Vagina (tissue), 2 donors: ENCODE measurements around the gene TMEM178A. TPM values are rescaled to one million over a fixed set of nuclear protein-coding genes. Genes with fewer than 3 reads are reported as not detected.

Experiments used
- DNase-seq, 2 donors: peaks; one replicate each; pipeline ENCODE4 v3.0.0-alpha.2; 2017; ENCODE audit errors: extremely low spot score in 2 of 2
- H3K27ac ChIP-seq: fragments of 200-600 bp; sonication (generic); one replicate; pipeline ENCODE4 v1.5.1; 2019
- H3K27me3 ChIP-seq: fragments of 200-600 bp; sonication (generic); one replicate; pipeline ENCODE4 v1.5.1; 2019
- H3K36me3 ChIP-seq, 2 donors: fragments of 200-600 bp; sonication (generic); one replicate each; pipeline ENCODE4 v1.5.1; 2017 to 2019
- H3K4me1 ChIP-seq: fragments of 200-600 bp; sonication (generic); one replicate; pipeline ENCODE4 v1.5.1; 2019
- H3K4me3 ChIP-seq, 2 donors: fragments of 200-600 bp; sonication (generic); 1 replicate in 1 of 2; 2 replicates in 1 of 2; pipeline ENCODE4 v1.5.1; 2016 to 2019
- H3K9me3 ChIP-seq: fragments of 200-600 bp; sonication (generic); one replicate; pipeline ENCODE4 v1.5.1; 2019
- POLR2A ChIP-seq, 2 donors: fragments of 450-650 bp; IDR thresholded peaks; one replicate each; pipeline ENCODE4 v1.6.1; 2017; ENCODE audit warnings: antibody characterized with exemption in 2 of 2, mild to moderate bottlenecking in 2 of 2, moderate library complexity in 2 of 2
- POLR2AphosphoS5 ChIP-seq, 2 donors: sonication (generic); formaldehyde crosslinking; IDR thresholded peaks; one replicate each; pipeline ENCODE4 v1.9.0; 2017; ENCODE audit warnings: antibody characterized with exemption in 2 of 2, mild to moderate bottlenecking in 2 of 2, low read depth in 1 of 2; ENCODE audit not compliant: insufficient read depth in 1 of 2
- intact Hi-C: fragments of 100-400 bp; cut with DNase I; formaldehyde crosslinking; loops from one replicate; pipeline ENCODE4 v1.15.1; 2023
- total RNA-seq: library from RNA; depleted of rRNA; stranded (reverse); fragments of >200 nt; gene quantifications from one replicate; pipeline ENCODE4 v1.2.3, GENCODE V29; 2016
- TF ChIP-seq, protein P1 (sequence below), 3 experiments: fragments of 450-650 bp in 2 of 3; fragments of 200-600 bp in 1 of 3; sonication (generic) in 1 of 3; IDR thresholded peaks; one replicate each; pipeline ENCODE4 v1.5.1; 2017 to 2019; ENCODE audit warnings: antibody characterized with exemption in 3 of 3, mild to moderate bottlenecking in 2 of 3, moderate library complexity in 2 of 3

The TMEM178A gene
- total RNA-seq, 1 donor from 2014 or later, result 2.0 TPM

DNA sequence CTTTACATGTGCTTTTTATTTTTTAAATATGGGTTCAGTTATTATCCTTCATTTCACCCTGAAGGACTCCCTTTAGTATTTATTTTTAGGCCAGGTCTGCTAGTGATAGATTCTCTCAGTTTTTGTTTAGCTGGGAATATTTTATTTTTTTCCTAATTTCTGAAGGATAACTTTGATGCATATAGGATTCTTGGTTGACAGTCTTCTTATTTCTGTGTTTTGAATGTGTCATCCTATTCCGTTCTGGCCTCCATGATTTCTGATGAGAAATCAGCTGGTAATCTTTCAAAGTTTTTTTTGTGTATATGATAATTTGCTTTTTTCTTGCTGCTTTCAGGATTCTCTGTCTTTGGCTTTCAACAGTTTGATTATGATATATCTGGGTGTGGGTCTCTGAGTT, 35.4 kb downstream of the TMEM178A start:
- no peak for DNase-seq
- intact Hi-C loops, result no loop called here

DNA sequence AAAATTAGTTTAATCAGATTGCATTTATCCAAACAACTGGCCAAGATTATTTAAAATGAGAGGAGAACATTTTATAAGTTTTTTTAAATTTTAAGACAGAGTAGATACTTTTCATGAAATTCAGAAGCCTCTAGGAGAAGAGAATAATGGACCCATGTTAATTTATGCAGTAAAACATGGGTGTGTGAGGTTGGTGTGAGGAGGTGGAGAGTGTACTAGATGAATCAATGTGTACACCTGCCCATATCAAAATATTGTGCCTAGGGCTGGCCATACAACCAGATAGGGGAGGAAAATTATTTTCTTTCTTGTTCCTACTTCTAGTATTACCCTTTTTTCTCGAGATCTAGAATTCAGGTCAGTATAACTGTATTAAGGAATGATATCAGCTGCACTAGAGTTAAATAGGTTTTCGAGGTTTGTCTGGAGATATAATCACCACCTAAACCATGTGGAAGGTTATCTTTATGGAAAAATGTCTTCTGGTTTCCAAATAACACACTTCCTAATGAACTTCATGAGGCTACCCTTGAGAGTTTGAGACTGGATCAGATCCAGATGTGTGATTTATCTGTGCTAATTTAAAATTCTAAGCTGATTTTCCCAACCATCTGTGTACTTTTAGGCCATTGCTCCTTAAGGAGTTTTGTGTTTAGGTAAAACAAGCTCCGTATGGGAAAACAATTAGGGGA, 37.6 kb downstream of the TMEM178A start:
- Histone ChIP-seq H3K27me3 (no peaks in the 10 kb centered on the region), H3K27ac (no peak overlapping the region), H3K4me3 (no peak overlapping the region), H3K36me3 (no peaks in the 10 kb centered on the region), H3K9me3 (no peaks in the 10 kb centered on the region), H3K4me1 (no peaks in the 10 kb centered on the region)
- intact Hi-C loops, result no loop called here
- no peak for DNase-seq
- TF ChIP-seq POLR2A (IDR thresholded peaks at IDR 0.05) (no peak), POLR2AphosphoS5 (IDR thresholded peaks at IDR 0.05; ENCODE audit: insufficient read depth in 1 of 2, low read depth in 1 of 2) (no peak)
- TF ChIP-seq, protein P1, sequence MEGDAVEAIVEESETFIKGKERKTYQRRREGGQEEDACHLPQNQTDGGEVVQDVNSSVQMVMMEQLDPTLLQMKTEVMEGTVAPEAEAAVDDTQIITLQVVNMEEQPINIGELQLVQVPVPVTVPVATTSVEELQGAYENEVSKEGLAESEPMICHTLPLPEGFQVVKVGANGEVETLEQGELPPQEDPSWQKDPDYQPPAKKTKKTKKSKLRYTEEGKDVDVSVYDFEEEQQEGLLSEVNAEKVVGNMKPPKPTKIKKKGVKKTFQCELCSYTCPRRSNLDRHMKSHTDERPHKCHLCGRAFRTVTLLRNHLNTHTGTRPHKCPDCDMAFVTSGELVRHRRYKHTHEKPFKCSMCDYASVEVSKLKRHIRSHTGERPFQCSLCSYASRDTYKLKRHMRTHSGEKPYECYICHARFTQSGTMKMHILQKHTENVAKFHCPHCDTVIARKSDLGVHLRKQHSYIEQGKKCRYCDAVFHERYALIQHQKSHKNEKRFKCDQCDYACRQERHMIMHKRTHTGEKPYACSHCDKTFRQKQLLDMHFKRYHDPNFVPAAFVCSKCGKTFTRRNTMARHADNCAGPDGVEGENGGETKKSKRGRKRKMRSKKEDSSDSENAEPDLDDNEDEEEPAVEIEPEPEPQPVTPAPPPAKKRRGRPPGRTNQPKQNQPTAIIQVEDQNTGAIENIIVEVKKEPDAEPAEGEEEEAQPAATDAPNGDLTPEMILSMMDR (IDR thresholded peaks at IDR 0.05), result no peak

More for the DNA sequence above, 35.4 kb downstream of the TMEM178A start:
- H3K27me3 ChIP-seq, result no peaks in the 10 kb centered on the region
- no peak overlapping the region for H3K4me3 ChIP-seq
- H3K9me3 ChIP-seq, result no peaks in the 10 kb centered on the region
- H3K4me1 ChIP-seq, result no peaks in the 10 kb centered on the region
- H3K36me3 ChIP-seq, result no peaks in the 10 kb centered on the region
- no peak for TF ChIP-seq POLR2A (IDR thresholded peaks at IDR 0.05)
- TF ChIP-seq, protein P1 (IDR thresholded peaks at IDR 0.05), result no peak
- TF ChIP-seq POLR2AphosphoS5 (IDR thresholded peaks at IDR 0.05; ENCODE audit: insufficient read depth in 1 of 2, low read depth in 1 of 2), result no peak
- H3K27ac ChIP-seq, result no peak overlapping the region

DNA sequence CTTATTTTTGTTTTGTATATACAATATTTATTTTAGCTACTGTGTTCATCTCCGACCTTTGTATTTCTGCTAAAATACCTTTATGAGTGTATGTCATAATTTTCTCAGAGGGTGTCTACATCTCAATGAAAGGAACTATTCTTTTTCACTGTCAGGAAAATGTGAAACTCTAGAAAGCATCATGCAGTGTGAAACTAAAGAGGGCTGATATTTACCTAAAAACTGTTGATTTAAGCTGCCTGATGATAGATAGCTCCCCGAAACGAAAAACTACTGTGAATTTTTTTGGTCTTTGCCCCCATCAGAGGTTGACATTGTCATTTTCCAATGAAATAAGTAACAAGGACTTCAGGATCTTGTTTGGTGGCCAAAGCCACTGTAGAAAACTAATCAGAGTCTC, 38.8 kb downstream of the TMEM178A start:
- H3K9me3 ChIP-seq, result no peaks in the 10 kb centered on the region
- intact Hi-C loops, result no loop called here
- TF ChIP-seq, protein P1 (IDR thresholded peaks at IDR 0.05), result no peak
- TF ChIP-seq POLR2AphosphoS5 (IDR thresholded peaks at IDR 0.05; ENCODE audit: insufficient read depth in 1 of 2, low read depth in 1 of 2) (no peak), POLR2A (IDR thresholded peaks at IDR 0.05) (no peak)
- DNase-seq, result no peak
- H3K27me3 ChIP-seq, result no peaks in the 10 kb centered on the region
- no peaks in the 10 kb centered on the region for H3K36me3 ChIP-seq
- no peak overlapping the region for H3K27ac ChIP-seq
- no peaks in the 10 kb centered on the region for H3K4me1 ChIP-seq
- no peak overlapping the region for H3K4me3 ChIP-seq

DNA sequence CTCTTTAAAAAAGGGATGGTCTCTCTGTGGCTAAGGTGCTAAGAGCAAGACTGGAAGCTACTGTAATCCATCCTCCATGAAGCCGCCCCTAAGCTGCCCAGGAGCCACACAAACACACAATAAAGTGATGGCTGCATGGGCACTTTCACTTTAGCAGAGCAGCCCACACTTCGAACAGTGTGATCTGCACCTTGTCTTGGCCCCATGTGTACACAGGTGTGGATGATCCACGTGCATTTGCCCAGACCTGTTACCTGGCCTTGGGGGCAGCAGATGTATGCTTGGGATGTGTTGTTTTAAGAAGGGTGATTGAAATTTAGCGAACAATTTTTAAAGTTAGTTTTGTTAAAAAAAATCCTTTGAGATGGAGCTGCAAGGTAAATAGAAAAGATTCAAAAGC, 39.9 kb downstream of the TMEM178A start:
- Histone ChIP-seq H3K27ac (no peak overlapping the region), H3K4me1 (no peaks in the 10 kb centered on the region), H3K4me3 (no peak overlapping the region), H3K36me3 (no peaks in the 10 kb centered on the region), H3K9me3 (no peaks in the 10 kb centered on the region), H3K27me3 (no peaks in the 10 kb centered on the region)
- intact Hi-C loops, result no loop called here
- no peak for TF ChIP-seq POLR2AphosphoS5 (IDR thresholded peaks at IDR 0.05; ENCODE audit: insufficient read depth in 1 of 2, low read depth in 1 of 2)
- TF ChIP-seq, protein P1 (IDR thresholded peaks at IDR 0.05), result no peak
- TF ChIP-seq POLR2A (IDR thresholded peaks at IDR 0.05), result no peak
- no peak for DNase-seq

DNA sequence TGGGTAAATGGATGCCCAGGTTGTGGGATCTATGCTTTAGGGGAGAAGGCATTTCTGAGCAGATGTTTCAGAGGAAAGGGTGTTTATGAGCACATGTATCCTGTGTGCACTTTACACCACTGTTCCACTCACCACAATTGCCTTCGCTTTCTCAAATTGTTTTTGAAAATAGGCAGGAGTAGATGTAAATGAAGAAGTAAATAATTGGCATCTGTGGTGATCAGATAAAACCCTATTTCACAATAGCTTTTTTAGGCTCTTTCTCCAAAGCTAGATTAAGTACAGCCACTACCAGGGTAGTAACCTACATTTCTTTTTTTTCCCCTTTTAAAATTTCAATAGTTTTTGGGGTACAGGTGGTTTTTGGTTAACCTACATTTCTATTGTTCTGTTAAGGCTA, 40.6 kb downstream of the TMEM178A start:
- TF ChIP-seq POLR2A (IDR thresholded peaks at IDR 0.05) (no peak), POLR2AphosphoS5 (IDR thresholded peaks at IDR 0.05; ENCODE audit: insufficient read depth in 1 of 2, low read depth in 1 of 2) (no peak)
- TF ChIP-seq, protein P1 (IDR thresholded peaks at IDR 0.05), result no peak
- intact Hi-C loops, result no loop called here
- no peak for DNase-seq

More for the DNA sequence above, 40.6 kb downstream of the TMEM178A start:
- no peaks in the 10 kb centered on the region for H3K4me1 ChIP-seq
- H3K36me3 ChIP-seq, result no peaks in the 10 kb centered on the region
- H3K4me3 ChIP-seq, result no peak overlapping the region
- no peak overlapping the region for H3K27ac ChIP-seq
- no peaks in the 10 kb centered on the region for H3K27me3 ChIP-seq
- no peaks in the 10 kb centered on the region for H3K9me3 ChIP-seq
